Measurements from ENCODE around the gene PROM1. TPM values are rescaled to one million over a fixed set of nuclear protein-coding genes. Genes with fewer than 3 reads are reported as not detected.

Gene PROM1
- total RNA-seq, 4 donors from 2014 or later = 0.94 to 16.3 (median 4.4) TPM

DNA sequence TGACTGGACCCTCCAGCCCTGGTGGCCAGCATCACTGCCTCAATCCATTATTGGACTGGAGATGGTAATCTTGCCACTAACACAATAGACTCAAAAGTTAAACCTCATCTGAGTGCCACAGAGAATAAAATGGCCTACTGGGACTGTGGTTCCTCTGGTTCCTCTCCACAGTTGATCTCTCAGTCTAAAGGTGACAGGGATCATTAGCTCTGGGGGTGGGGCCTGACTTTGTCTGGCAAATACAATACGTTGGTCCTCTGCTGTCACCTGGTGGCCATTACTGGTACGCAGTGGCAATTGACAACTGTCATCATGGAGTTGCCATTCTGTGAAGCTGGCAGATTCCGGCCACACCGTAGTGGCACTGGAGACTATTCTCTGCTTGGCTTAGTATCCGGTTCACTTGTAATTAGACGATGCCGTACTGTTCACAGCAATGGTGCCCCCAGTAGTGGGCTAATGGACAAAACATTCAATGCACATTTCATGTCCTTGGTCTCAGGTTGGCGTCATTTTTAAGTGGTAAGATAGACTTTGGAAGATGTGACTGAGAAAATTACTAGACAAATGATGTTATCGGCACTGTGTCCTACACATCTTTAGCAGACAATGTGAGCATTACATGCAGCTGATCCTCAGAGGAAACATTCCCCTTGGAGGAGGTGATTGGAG is 127.5 kb downstream of the PROM1 start:
- WGBS, 2 donors (ENCODE audit: low coverage in 1 of 2) = 62 to 80% methylated on average over 1 to 9 of the region's 9 CpGs
- Histone ChIP-seq H3K27me3 (no peaks in the 10 kb centered on the region), H3K36me3 (no peaks in the 10 kb centered on the region), H3K9me3 (no peaks in the 10 kb centered on the region), H3K27ac (no peak overlapping the region), H3K4me3 (no peak overlapping the region), H3K4me1 (no peaks in the 10 kb centered on the region)
- peak; percentile 55 for ATAC-seq
- TF ChIP-seq, protein P1, sequence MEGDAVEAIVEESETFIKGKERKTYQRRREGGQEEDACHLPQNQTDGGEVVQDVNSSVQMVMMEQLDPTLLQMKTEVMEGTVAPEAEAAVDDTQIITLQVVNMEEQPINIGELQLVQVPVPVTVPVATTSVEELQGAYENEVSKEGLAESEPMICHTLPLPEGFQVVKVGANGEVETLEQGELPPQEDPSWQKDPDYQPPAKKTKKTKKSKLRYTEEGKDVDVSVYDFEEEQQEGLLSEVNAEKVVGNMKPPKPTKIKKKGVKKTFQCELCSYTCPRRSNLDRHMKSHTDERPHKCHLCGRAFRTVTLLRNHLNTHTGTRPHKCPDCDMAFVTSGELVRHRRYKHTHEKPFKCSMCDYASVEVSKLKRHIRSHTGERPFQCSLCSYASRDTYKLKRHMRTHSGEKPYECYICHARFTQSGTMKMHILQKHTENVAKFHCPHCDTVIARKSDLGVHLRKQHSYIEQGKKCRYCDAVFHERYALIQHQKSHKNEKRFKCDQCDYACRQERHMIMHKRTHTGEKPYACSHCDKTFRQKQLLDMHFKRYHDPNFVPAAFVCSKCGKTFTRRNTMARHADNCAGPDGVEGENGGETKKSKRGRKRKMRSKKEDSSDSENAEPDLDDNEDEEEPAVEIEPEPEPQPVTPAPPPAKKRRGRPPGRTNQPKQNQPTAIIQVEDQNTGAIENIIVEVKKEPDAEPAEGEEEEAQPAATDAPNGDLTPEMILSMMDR (IDR thresholded peaks at IDR 0.05) = peak; percentile 83 to 93 (median 88)
- no peak for TF ChIP-seq EP300 (IDR thresholded peaks at IDR 0.05)

DNA sequence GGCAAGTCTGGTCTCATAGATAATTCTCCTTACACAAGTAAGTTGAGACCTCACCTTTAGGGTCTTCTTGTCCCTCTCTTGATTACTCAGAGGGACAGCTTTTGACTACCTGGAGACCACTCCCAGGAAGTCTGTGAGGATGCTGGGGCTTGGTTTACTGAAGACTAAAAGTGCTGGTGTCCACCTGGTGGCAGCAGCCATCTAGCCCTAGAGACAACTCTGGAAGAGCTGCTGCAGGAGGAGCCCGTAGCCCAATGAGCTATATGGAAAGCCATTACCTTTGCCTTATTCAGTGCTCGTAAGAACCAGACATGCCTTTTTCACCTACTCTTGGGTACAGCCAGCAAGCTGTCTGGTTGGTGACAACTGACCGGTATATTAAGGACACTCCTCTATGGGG is 128.2 kb downstream of the PROM1 start:
- TF ChIP-seq POLR2AphosphoS5 (IDR thresholded peaks at IDR 0.05) (no peak), POLR2A (IDR thresholded peaks at IDR 0.05) (no peak), EP300 (IDR thresholded peaks at IDR 0.05) (no peak)
- TF ChIP-seq, protein P1 (IDR thresholded peaks at IDR 0.05) = no peak
- 100% methylated on average over 1 of the region's 3 CpGs; no CpG with 5 or more reads in 1 of the 2 donors for WGBS, 2 donors (ENCODE audit: low coverage in 1 of 2)

DNA sequence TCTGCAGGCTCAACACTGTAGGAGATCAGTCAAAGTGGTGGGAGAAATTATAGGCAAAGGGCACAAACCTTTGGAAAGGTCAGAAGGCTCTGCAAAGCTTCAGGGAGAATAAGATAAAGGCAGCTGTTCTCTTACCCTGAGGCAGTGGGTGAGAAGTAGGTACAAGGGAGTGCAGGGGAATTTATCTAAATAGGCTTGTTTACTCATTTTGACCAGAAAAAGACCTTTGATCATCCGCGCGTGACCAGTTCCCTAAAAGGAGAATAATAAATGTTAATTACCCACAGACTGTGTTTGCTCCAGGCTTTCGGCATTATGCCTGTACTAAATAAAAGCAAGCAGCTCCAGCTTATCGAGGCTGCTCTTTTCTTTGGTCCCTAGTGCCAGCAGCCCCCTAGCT is 130.2 kb downstream of the PROM1 start:
- Histone ChIP-seq H3K36me3 (no peaks in the 10 kb centered on the region), H3K4me1 (no peaks in the 10 kb centered on the region), H3K9me3 (no peaks in the 10 kb centered on the region), H3K27me3 (no peaks in the 10 kb centered on the region), H3K4me3 (no peak overlapping the region), H3K27ac (no peak overlapping the region)
- whole genome bisulfite sequencing, 2 donors (ENCODE audit: low coverage in 1 of 2) = 96% methylated on average over 4 of the region's 5 CpGs; no CpG with 5 or more reads in 1 of the 2 donors
- TF ChIP-seq POLR2AphosphoS5 (IDR thresholded peaks at IDR 0.05) (no peak), POLR2A (IDR thresholded peaks at IDR 0.05) (no peak), EP300 (IDR thresholded peaks at IDR 0.05) (no peak)
- TF ChIP-seq, protein P1 (IDR thresholded peaks at IDR 0.05) = no peak
- no peak for ATAC-seq

More for the DNA sequence above, 128.2 kb downstream of the PROM1 start:
- Histone ChIP-seq H3K27me3 (no peaks in the 10 kb centered on the region), H3K9me3 (no peaks in the 10 kb centered on the region), H3K36me3 (no peaks in the 10 kb centered on the region), H3K4me1 (no peaks in the 10 kb centered on the region), H3K27ac (no peak overlapping the region), H3K4me3 (no peak overlapping the region)
- ATAC-seq = no peak

DNA sequence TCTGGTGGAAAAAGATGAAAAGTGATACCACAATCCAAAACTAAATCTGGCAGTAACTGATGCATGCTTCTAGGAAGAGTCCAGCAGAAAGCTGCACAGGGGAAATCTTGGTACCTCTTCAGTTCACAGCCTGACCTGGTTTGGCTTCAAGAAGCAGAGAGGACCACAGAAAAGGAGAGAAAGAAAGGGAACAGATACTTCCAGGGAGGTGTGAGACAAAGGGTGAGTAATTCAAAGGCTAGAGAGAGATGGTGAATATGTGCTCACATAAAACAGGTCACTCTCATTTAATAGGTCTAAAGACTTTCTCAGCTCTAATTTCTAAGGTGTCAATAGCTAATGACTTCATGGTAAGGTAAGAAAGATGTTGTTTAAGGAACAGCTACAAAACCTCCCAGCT is 132.0 kb downstream of the PROM1 start:
- Histone ChIP-seq H3K36me3 (no peaks in the 10 kb centered on the region), H3K9me3 (no peaks in the 10 kb centered on the region), H3K4me1 (no peaks in the 10 kb centered on the region), H3K4me3 (no peak overlapping the region), H3K27ac (no peak overlapping the region), H3K27me3 (no peaks in the 10 kb centered on the region)
- TF ChIP-seq POLR2A (IDR thresholded peaks at IDR 0.05) (no peak), POLR2AphosphoS5 (IDR thresholded peaks at IDR 0.05) (no peak), EP300 (IDR thresholded peaks at IDR 0.05) (no peak)
- TF ChIP-seq, protein P1 (IDR thresholded peaks at IDR 0.05) = no peak
- ATAC-seq = no peak

DNA sequence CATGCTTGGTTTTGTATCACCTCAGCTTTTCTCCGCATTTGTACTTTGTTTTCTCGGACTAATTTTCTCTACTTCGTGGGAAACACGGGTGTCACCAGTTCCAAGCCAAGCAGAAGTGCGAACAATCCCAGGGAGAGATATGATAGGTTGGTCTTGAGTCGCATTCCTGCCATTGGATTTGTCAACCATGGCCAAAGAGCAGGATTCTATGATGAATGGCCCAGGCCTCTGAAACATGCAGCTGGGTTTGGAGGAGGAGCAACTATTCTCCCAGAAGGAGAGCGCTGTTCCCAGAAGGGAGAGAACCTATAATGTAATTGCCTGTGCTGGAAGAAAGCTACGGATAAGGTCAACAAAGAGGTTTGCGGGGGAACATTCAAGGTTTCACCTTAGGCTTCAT is 135.0 kb downstream of the PROM1 start:
- Histone ChIP-seq H3K27me3 (no peaks in the 10 kb centered on the region), H3K36me3 (no peaks in the 10 kb centered on the region), H3K27ac (no peak overlapping the region), H3K9me3 (no peaks in the 10 kb centered on the region), H3K4me3 (no peak overlapping the region), H3K4me1 (no peaks in the 10 kb centered on the region)
- ATAC-seq = no peak
- TF ChIP-seq, protein P1 (IDR thresholded peaks at IDR 0.05) = no peak
- TF ChIP-seq POLR2AphosphoS5 (IDR thresholded peaks at IDR 0.05) (no peak), POLR2A (IDR thresholded peaks at IDR 0.05) (no peak), EP300 (IDR thresholded peaks at IDR 0.05) (no peak)
- 80 to 91% methylated on average over 7 to 9 of the region's 9 CpGs for WGBS, 2 donors (ENCODE audit: low coverage in 1 of 2)
